Fibroblast of the aortic adventitia (primary cell): ENCODE data around the gene ZNF772. TPM values are rescaled to one million over a fixed set of nuclear protein-coding genes. Genes with fewer than 3 reads are reported as not detected.

Source experiments
- DNase-seq: peaks from one replicate; pipeline ENCODE4 v3.0.0-alpha.2; 2010; ENCODE audit warnings: low read depth
- H3K4me3 ChIP-seq: 2 replicates; pipeline ENCODE4 v1.5.1; 2011; ENCODE audit warnings: low read depth, mild to moderate bottlenecking, control low read depth, low read length, moderate library complexity
- small RNA-seq: library from RNA; depleted of rRNA; stranded (forward); fragments of <200 nt; gene quantifications from one replicate; pipeline ENCODE3, GENCODE V24; 2012
- total RNA-seq: library from RNA; depleted of rRNA; stranded (reverse); fragments of >200 nt; gene quantifications from 2 replicates; pipeline ENCODE4 v1.2.3, GENCODE V29; 2012; ENCODE audit warnings: low replicate concordance
- TF ChIP-seq, protein P1 (sequence below): IDR thresholded peaks from 2 replicates; pipeline ENCODE4 v1.5.1; 2011; ENCODE audit warnings: mild to moderate bottlenecking, low read length, control low read depth, inconsistent platforms; ENCODE audit not compliant: insufficient read depth

ZNF772 gene
- total RNA-seq, 1 donor: 17.9 TPM

DNA sequence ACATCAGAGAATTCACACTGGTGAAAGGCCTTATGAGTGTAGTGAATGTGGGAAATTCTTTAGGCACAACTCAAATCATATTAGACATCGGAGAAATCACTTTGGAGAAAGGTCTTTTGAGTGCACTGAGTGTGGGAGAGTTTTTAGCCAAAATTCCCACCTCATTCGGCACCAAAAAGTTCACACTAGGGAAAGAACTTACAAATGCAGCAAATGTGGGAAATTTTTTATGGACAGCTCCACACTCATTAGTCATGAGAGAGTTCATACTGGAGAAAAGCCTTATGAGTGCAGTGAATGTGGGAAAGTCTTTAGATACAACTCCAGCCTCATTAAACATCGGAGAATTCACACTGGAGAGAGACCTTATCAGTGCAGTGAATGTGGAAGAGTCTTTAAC lies 56.3 kb downstream of the ZNF772 start:
- TF ChIP-seq, protein P1, sequence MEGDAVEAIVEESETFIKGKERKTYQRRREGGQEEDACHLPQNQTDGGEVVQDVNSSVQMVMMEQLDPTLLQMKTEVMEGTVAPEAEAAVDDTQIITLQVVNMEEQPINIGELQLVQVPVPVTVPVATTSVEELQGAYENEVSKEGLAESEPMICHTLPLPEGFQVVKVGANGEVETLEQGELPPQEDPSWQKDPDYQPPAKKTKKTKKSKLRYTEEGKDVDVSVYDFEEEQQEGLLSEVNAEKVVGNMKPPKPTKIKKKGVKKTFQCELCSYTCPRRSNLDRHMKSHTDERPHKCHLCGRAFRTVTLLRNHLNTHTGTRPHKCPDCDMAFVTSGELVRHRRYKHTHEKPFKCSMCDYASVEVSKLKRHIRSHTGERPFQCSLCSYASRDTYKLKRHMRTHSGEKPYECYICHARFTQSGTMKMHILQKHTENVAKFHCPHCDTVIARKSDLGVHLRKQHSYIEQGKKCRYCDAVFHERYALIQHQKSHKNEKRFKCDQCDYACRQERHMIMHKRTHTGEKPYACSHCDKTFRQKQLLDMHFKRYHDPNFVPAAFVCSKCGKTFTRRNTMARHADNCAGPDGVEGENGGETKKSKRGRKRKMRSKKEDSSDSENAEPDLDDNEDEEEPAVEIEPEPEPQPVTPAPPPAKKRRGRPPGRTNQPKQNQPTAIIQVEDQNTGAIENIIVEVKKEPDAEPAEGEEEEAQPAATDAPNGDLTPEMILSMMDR: no peak
- no peak for DNase-seq
- no peak overlapping the region for H3K4me3 ChIP-seq

DNA sequence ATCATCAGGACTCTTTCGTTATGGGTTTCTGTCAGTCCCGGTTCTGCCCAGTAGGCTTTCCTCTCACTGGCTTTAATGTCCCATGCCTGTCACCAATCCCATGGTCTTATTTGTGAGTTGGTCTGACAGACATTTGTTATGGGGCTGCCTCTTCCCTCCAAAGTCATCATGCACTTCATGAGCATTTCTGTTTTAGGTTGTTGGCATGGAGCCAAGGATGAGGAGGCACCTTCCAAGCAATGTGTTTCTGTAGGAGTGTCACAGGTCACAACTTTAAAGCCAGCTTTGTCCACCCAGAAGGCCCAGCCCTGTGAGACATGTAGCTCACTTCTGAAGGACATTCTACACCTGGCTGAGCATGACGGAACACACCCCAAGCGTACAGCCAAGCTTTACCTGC lies 57.9 kb downstream of the ZNF772 start:
- TF ChIP-seq, protein P1: no peak

More for the DNA sequence above, 57.9 kb downstream of the ZNF772 start:
- no peak for DNase-seq
- no peak overlapping the region for H3K4me3 ChIP-seq

Small RNA genes within 50 kb of the gene (small RNA-seq; reads per million reads assigned to genes)
- gene VN1R107P: not detected

Other genes starting within 250 kb of the ZNF772 start
- 0.72 and 1.6 TPM in 2 replicates for gene AURKC, start 246.5 kb downstream of the ZNF772 start, total RNA-seq
- 23.2 and 32.5 TPM in 2 replicates for gene ZNF805, start 236.9 kb downstream of the ZNF772 start, total RNA-seq
- 71.8 and 78.5 TPM in 2 replicates for gene ZNF460, start 197.1 kb downstream of the ZNF772 start, total RNA-seq
- 5.1 and 9.4 TPM in 2 replicates for gene ZNF543, start 157.1 kb downstream of the ZNF772 start, total RNA-seq
- gene ZNF304, start 126.3 kb downstream of the ZNF772 start, total RNA-seq: 8.7 and 9.7 TPM in 2 replicates
- gene TRAPPC2B, start 114.0 kb downstream of the ZNF772 start, total RNA-seq: 7.0 and 11.7 TPM in 2 replicates
- 2.5 and 4.1 TPM in 2 replicates for gene ZNF547, start 114.0 kb downstream of the ZNF772 start, total RNA-seq
- gene ZNF548, start 87.7 kb downstream of the ZNF772 start, total RNA-seq: 19.5 and 20.4 TPM in 2 replicates
- gene ZNF17, start 66.4 kb downstream of the ZNF772 start, total RNA-seq: 11.7 and 11.9 TPM in 2 replicates
- gene ZNF749, start 42.2 kb downstream of the ZNF772 start, total RNA-seq: 1.8 and 7.8 TPM in 2 replicates
- gene VN1R1, start 20.4 kb downstream of the ZNF772 start, total RNA-seq: 0.16 and 0.90 TPM in 2 replicates
- 7.8 and 10.3 TPM in 2 replicates for gene ZNF419, start 10.2 kb upstream of the ZNF772 start, total RNA-seq
- gene ZNF773, start 22.4 kb upstream of the ZNF772 start, total RNA-seq: 15.6 and 16.6 TPM in 2 replicates
- 1.1 and 5.3 TPM in 2 replicates for gene ZNF549, start 49.8 kb upstream of the ZNF772 start, total RNA-seq
- gene ZNF550, start 82.3 kb upstream of the ZNF772 start, total RNA-seq: 2.1 and 7.8 TPM in 2 replicates
- gene ZNF416, start 101.3 kb upstream of the ZNF772 start, total RNA-seq: 3.4 and 8.0 TPM in 2 replicates
- gene ZIK1, start 106.6 kb upstream of the ZNF772 start, total RNA-seq: 4.2 and 11.0 TPM in 2 replicates
- 1.1 and 5.6 TPM in 2 replicates for gene ZNF530, start 122.3 kb upstream of the ZNF772 start, total RNA-seq
- gene ZNF134, start 136.7 kb upstream of the ZNF772 start, total RNA-seq: 18.6 and 19.4 TPM in 2 replicates
- 6.2 and 15.0 TPM in 2 replicates for gene ZNF211, start 155.6 kb upstream of the ZNF772 start, total RNA-seq
- gene ZSCAN4, start 191.4 kb upstream of the ZNF772 start, total RNA-seq: not detected in 2 replicates
- 5.2 and 13.5 TPM in 2 replicates for gene ZNF551, start 204.4 kb upstream of the ZNF772 start, total RNA-seq
- 2.3 and 2.5 TPM in 2 replicates for gene ZNF154, start 231.6 kb upstream of the ZNF772 start, total RNA-seq